Mucosa of rectum (tissue), 2 donors: ENCODE data around the gene MACIR.

Source experiments
- H3K27ac ChIP-seq, 2 donors: one replicate each; pipeline ENCODE4 v1.7.0; 2013; ENCODE audit warnings: inconsistent platforms in 2 of 2, low read depth in 2 of 2, low read length in 2 of 2
- H3K27me3 ChIP-seq, 2 donors: one replicate each; pipeline ENCODE4 v1.7.0; 2013; ENCODE audit warnings: low read length in 2 of 2; ENCODE audit not compliant: control insufficient read depth in 2 of 2, insufficient read depth in 2 of 2
- H3K36me3 ChIP-seq, 2 donors: one replicate each; pipeline ENCODE4 v1.7.0; 2013; ENCODE audit warnings: low read length in 2 of 2; ENCODE audit not compliant: control insufficient read depth in 2 of 2, insufficient read depth in 2 of 2
- H3K4me1 ChIP-seq, 2 donors: one replicate each; pipeline ENCODE4 v1.7.0; 2013; ENCODE audit warnings: low read length in 2 of 2, mild to moderate bottlenecking in 1 of 2; ENCODE audit not compliant: control insufficient read depth in 2 of 2, insufficient read depth in 2 of 2
- H3K4me3 ChIP-seq, 2 donors: one replicate each; pipeline ENCODE4 v1.7.0; 2013; ENCODE audit warnings: low read length in 2 of 2
- H3K9ac ChIP-seq, 2 donors: one replicate each; pipeline ENCODE4 v1.7.0; 2013; ENCODE audit warnings: low read length in 2 of 2, low read depth in 1 of 2, mild to moderate bottlenecking in 1 of 2
- H3K9me3 ChIP-seq, 2 donors: one replicate each; pipeline ENCODE4 v1.7.0; 2013; ENCODE audit warnings: low read length in 2 of 2; ENCODE audit not compliant: control insufficient read depth in 2 of 2
- donor health status: healthy.
- donor health status: Normal muscosa, but diverticular disease.

The MACIR gene

DNA sequence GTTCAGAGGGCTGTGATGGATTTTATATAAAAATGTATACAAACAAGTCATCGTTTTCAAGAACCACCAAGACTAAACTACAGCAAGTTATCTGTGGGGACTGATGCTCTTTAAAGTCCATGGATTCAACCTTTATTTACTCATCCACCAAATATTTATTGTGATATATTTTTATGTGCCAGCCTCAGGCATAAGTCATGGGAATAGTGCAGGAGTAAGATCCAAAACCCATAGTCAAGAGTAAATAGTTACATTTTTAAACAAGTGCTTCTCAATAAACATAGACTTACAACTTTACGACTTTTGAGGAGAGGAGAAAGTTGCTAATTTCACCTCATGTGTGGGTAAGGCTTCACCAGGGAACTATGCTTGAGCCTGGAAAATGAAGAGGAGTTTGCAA, 24.6 kb downstream of the MACIR start:
- Histone ChIP-seq H3K27ac (no peak overlapping the region), H3K9me3 (no peaks in the 10 kb centered on the region), H3K4me3 (no peak overlapping the region), H3K36me3 (peaks cover 2 to 6% of the 10 kb centered on the region in 2 donors), H3K4me1 (no peaks in the 10 kb centered on the region), H3K27me3 (no peaks in the 10 kb centered on the region), H3K9ac (no peak overlapping the region)

DNA sequence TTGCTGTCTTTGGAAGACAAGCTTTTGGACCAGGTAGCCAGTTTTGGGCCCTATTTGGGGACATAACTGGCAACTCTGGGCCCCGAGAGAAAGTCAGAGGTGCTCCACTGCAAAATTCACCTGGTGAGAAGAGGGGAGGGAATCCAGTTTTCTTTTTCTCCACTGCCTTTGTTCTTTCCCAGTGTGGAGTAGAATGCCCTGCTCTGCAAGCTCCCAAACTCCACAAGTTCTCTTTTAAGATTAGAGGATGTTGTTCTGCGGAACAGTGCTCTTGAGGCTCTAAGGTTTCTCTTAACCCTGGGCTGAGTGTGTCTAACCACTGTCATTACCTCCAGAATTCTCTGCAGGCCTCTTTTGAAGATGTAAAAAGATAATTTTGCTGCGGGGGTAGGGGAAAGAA, 25.3 kb downstream of the MACIR start:
- Histone ChIP-seq H3K27ac (no peak overlapping the region), H3K4me3 (no peak overlapping the region), H3K27me3 (no peaks in the 10 kb centered on the region), H3K36me3 (peaks cover 0 to 6% of the 10 kb centered on the region in 2 donors), H3K9ac (no peak overlapping the region), H3K9me3 (no peaks in the 10 kb centered on the region), H3K4me1 (no peaks in the 10 kb centered on the region)

DNA sequence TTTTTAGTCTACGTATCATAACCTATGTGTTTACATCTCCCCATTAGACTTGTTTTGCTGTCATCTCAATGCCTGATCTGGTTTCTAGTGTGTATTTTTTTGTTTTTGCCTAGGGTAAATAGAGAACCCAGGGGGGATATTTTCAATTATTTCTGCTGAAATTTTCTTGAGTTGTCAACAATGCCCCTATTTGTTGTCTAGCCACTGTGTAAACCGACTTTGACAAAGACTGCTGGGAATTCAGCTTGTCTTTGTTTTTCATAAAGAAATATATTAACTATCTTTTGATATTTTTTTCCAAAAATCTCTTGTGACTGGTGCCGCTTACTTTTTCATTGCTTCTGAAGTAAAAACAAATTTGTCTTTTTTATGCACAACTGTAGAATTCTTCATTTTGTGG, 28.1 kb downstream of the MACIR start:
- Histone ChIP-seq H3K4me3 (no peak overlapping the region), H3K27ac (no peak overlapping the region), H3K4me1 (no peaks in the 10 kb centered on the region), H3K27me3 (no peaks in the 10 kb centered on the region), H3K36me3 (no peaks in the 10 kb centered on the region), H3K9me3 (no peaks in the 10 kb centered on the region), H3K9ac (no peak overlapping the region)

DNA sequence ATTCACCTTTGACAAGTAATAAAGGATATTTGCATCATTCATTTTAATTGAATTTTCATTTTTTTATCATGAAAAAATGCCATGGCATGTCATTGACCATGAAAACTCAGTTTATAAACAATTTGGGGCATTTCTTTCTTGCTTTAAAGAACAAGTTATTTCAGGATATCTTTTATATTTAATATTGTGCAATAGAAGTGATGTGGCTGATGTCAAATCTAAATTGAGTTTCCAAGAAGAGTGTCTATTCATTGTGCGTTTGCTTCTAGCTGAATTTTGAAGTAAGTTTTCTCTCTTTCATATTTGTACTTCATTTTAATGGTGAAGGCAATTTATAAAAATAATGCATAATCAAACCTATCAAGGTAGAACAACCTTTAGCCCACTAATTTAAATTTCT, 30.5 kb downstream of the MACIR start:
- H3K27ac ChIP-seq = no peak overlapping the region
- H3K9me3 ChIP-seq = no peaks in the 10 kb centered on the region
- H3K4me3 ChIP-seq = no peak overlapping the region
- H3K4me1 ChIP-seq = no peaks in the 10 kb centered on the region
- H3K9ac ChIP-seq = no peak overlapping the region
- no peaks in the 10 kb centered on the region for H3K27me3 ChIP-seq
- H3K36me3 ChIP-seq = no peaks in the 10 kb centered on the region

DNA sequence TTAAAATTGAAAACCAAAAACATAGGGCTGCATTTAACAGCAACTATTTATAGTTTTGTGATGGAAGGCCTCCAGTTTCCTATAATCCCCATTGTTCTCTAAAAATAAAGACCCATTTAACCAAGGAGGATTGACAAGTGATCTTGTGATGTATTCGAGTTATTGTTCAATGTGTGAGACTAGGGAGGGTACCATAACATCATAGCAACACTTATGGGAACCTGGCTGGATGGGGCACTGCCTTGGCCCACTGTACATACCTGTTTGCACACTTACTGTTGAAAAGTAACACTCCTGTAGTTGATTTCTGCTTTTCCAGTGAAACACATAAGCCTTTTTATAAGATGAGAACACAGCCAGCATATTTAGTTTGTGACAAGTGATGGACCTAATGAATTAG, 32.3 kb downstream of the MACIR start:
- no peaks in the 10 kb centered on the region for H3K36me3 ChIP-seq
- no peak overlapping the region for H3K4me3 ChIP-seq
- H3K27ac ChIP-seq = no peak overlapping the region
- no peak overlapping the region for H3K9ac ChIP-seq
- no peaks in the 10 kb centered on the region for H3K27me3 ChIP-seq
- H3K4me1 ChIP-seq = no peaks in the 10 kb centered on the region
- no peaks in the 10 kb centered on the region for H3K9me3 ChIP-seq

DNA sequence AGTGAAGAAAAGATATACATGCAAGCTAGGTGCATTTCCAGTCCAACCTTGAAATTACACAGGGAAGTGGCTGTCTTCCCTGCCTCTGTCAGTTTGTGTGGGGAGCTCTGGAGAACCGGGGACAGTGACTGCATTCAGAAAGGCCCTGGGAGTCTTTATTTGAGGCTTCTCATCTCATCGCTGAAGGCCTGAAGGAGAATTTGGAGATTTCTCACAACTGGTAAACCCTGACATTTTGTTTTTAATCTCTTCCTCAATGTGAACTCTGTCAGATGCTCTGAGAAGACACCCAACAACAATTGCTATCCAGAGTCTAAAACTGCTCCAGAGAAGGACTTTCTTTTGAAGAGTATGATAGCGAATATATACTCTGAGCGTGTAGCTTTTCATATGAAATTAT, 33.0 kb downstream of the MACIR start:
- Histone ChIP-seq H3K36me3 (no peaks in the 10 kb centered on the region), H3K4me1 (no peaks in the 10 kb centered on the region), H3K4me3 (no peak overlapping the region), H3K9me3 (no peaks in the 10 kb centered on the region), H3K27ac (no peak overlapping the region), H3K27me3 (no peaks in the 10 kb centered on the region), H3K9ac (no peak overlapping the region)

DNA sequence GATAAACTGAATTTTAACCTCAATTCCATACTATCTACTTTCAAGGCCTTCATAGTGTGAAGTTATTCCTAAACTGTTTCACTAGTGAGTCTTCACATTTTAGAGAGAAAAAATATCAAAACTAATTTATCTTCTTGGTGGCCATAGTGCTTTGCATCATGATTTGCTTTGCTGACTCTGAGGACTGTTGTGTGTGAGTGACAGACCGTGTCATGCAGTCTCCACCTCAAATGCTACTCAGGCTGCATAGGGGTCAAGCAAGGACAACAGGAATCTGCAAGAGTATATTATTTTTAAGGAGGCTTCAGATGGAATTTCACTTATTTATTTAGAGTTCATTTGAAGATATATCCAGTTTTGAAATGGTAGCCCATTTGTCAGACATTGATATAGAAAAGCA, 34.5 kb downstream of the MACIR start:
- Histone ChIP-seq H3K9ac (no peak overlapping the region), H3K27me3 (no peaks in the 10 kb centered on the region), H3K27ac (no peak overlapping the region)

DNA sequence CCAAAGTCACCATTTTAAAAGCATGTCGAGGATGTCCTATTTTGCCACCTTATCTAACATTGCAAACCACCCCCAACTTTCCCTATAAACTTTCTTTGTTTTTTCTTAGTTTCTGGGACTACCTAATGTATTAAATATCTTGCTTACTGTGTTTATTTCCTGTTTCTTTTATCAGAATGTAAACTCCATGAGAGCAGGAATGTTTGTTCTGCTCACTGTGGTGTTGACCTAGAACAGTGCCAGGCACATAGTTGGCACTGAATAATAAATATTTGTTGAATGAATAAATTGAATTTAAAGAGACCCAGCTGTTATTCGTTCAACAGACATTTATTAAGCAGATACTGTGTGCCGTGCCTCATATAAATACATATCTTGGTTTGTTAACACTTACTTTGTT, 35.2 kb downstream of the MACIR start:
- Histone ChIP-seq H3K9ac (no peak overlapping the region), H3K9me3 (no peaks in the 10 kb centered on the region), H3K27ac (no peak overlapping the region), H3K27me3 (no peaks in the 10 kb centered on the region), H3K4me3 (no peak overlapping the region), H3K4me1 (no peaks in the 10 kb centered on the region), H3K36me3 (no peaks in the 10 kb centered on the region)

More for the DNA sequence above, 34.5 kb downstream of the MACIR start:
- no peaks in the 10 kb centered on the region for H3K36me3 ChIP-seq
- no peak overlapping the region for H3K4me3 ChIP-seq
- H3K9me3 ChIP-seq = no peaks in the 10 kb centered on the region
- H3K4me1 ChIP-seq = no peaks in the 10 kb centered on the region

DNA sequence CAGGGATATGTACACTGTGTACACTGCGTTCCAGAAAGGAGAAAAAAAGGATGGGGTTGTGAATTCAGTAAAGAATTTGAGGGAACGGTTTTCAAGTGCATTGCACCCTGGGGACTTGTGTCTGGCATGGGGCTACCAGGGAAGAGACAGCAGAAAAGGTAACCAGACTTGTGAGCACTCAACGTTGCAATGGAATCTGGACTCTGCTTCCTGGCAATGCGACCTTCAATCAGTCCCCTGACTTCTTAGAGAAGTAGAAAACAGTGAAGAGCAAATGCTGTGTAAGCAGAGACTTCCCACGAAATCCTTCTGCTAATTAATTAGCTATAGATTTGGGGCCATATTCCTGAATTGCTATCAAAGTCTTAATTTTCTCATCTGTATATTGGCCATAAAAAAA, 36.3 kb downstream of the MACIR start:
- H3K9me3 ChIP-seq = no peaks in the 10 kb centered on the region
- H3K9ac ChIP-seq = no peak overlapping the region
- no peak overlapping the region for H3K4me3 ChIP-seq
- H3K36me3 ChIP-seq = no peaks in the 10 kb centered on the region
- H3K27me3 ChIP-seq = no peaks in the 10 kb centered on the region
- no peaks in the 10 kb centered on the region for H3K4me1 ChIP-seq
- H3K27ac ChIP-seq = no peak overlapping the region

DNA sequence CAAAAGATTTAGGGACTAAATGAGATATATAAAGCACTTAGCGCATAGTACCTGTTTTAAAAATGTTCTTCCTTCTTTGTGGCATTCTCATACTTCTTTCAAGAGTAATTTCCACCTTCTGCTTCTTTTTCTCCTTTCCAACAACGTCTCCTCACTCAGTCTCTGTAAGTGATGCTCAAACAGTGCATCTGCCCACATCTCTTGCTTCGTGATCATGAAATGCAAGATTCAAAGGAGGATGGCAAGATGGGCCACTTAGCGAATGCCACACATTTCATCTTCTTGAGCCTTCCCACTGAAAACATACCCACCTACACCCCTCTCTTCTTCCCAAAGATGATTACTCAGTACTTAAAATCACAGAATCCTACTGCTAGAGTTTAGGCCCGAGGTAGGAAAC, 36.9 kb downstream of the MACIR start:
- Histone ChIP-seq H3K9ac (no peak overlapping the region), H3K4me3 (no peak overlapping the region), H3K27me3 (no peaks in the 10 kb centered on the region), H3K4me1 (no peaks in the 10 kb centered on the region), H3K27ac (no peak overlapping the region), H3K36me3 (no peaks in the 10 kb centered on the region), H3K9me3 (no peaks in the 10 kb centered on the region)

DNA sequence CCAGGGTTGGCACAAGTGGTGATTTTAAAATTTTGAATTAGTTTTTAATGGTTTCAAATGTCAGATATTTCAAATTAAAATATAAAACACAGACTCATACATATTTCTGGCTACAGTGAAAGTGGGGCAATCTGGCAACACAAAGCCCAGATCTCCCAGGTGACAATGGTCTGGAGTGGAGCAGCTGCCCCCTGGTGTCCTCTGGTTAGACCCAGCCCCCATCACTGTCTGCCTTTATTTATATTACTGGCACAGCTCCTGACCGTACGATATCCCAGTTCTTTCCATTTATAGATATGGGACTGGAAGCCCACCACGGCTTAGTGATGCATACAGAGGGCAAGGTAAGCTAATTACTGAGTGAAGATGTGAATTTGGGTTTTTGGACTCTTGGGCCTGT, 37.3 kb downstream of the MACIR start:
- no peaks in the 10 kb centered on the region for H3K27me3 ChIP-seq
- H3K9ac ChIP-seq = no peak overlapping the region
- no peak overlapping the region for H3K4me3 ChIP-seq
- H3K27ac ChIP-seq = no peak overlapping the region
- no peaks in the 10 kb centered on the region for H3K36me3 ChIP-seq
- H3K4me1 ChIP-seq = no peaks in the 10 kb centered on the region
- H3K9me3 ChIP-seq = no peaks in the 10 kb centered on the region
